NCI-H748 treated with DMSO at 0.1 percent for 48 hours (cell line): ENCODE measurements around the gene TPPP.

Source experiments
- DNase-seq: peaks from one replicate; lab custom pipeline; 2025; lab: John Stamatoyannopoulos, UW

Gene TPPP

DNA sequence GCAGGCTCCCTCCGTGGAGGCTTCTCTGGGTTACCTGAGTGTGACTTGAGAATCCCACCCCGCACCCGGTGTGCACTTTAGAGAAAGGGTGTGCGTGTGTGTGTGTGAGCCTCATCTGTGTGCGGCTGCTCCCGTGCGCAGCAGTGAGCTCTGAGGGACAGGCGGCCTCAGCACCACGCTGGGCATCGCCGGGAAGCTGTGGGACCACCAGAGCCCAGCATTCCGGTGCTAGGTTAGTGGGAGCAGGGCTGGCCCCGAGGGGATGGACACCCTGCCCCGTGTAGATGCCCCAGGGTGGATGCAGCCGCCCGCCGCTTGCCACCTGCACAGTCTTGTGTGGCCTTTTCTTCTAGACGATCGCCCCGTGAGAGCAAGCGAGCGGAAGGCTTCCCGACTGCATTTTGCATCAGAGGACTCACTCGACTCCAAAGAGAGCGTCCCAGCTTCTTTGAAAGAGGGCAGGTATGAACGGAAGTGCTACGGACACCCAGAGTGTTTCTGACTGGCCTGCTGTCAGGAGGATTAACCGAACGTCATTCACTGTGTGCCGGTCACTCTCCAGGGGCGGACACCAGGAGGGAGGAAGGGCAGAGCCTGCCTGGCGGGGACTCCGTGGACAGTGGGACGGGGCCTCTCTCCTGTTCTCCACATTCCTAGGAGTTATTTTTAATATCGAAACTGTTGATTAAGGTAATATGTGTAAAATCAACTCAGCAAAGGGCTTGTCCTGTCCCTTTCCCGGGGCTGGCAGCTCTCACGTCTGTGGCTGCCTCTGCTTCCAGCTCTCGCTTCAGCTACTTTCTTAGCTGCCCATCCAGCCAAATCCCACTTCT lies 68.8 kb downstream of the TPPP start:
- no peak for DNase-seq

GRCh38 chr5:623531-623930 lies 69.6 kb downstream of the TPPP start:
- no peak for DNase-seq

DNA sequence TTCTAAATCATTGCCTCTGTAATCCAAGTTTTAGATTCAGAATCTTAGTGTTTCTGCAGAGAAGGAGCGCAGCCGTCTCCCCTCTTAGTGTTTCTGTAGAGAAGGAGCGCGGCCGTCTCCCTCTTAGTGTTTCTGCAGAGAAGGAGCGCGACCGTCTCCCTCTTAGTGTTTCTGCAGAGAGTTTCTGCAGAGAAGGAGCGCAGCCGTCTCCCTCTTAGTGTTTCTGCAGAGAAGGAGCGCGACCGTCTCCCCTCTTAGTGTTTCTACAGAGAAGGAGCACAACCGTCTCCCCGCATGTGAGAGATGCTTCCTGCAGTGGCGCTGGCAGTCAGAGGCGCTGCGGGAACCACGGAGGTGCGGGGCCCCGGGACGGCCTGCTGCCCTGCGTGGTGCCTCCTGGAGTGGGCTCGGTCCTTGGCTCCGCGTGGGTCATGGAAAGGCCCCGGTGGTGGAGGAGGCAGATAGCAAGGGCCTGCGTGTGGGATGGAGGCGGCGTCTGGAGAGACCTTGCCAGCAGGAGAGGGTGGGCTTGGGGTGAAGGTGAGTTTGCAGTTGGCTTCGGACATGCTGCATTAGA lies 70.1 kb downstream of the TPPP start:
- DNase-seq, result no peak

DNA sequence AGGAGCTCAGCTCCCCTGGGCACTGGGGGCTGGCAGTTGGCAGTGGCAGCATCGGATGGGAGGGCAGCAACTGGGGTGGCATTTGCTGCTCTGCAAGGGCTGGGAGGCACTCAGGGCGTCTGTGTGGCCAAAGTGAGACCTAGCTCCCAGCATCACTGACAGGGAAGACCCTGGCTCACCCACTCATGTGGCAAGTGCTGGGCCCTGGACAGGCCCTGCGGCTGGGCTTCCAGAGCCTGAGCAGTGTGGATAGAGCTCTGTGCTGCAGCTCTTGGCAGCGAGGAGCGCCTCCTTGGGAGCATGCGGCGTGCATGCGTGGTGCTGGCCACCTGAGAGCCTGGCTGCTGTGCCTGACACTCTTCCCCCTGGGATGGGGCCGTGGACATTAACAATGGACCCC lies 70.8 kb downstream of the TPPP start:
- DNase-seq, result no peak

- DNase-seq, result no peak
Measured at GRCh38 chr5:621341-621761, 71.8 kb downstream of the TPPP start.

DNA sequence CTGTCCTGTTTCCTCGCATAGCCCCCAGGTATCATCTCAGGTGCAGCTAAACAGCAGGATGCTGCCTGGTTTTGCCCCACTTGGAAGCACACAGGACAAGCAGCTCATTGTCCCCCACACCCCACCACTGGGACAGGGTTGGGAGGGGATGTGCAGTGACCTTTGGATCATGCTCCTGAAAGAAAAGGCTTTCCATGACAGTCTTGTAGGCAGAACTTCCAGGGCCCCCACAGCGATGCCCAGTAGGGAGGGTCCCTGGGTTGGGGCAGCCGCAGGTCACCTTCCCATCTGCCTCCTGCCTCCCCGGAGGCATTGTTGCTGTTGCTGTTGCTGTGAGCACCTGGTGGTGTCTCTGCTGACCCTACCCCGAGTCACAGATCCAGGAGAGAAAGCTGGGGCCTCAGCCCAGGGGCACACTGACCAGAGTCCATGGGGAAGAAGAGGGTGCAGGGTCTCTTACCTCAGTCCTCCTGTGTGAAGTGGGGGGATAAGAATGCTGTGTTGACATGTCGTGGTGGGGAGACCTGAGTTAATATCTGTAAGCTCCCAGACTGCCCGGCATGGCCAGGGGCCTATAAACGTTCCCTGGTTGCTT lies 72.5 kb downstream of the TPPP start:
- no peak for DNase-seq

DNA sequence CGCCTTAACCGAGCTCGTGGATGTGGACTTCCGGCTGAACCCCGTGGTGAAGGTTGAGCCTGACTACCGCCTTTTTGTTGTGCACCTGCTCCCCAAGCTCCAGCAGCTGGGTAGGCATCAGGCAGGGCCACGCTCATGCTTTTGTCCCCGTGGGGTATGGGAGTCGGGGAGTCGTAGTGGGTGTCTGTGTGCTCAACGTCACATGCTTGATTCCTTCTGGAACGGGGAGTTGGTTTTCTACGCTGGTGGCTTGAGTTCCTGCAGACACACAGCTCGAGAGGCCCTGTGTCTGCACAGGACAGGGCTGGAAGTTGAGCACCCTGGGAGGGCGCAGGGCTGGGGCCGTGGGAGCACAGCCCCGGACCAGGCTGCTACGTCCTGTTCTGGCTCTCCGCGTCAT lies 73.0 kb downstream of the TPPP start:
- no peak for DNase-seq

DNA sequence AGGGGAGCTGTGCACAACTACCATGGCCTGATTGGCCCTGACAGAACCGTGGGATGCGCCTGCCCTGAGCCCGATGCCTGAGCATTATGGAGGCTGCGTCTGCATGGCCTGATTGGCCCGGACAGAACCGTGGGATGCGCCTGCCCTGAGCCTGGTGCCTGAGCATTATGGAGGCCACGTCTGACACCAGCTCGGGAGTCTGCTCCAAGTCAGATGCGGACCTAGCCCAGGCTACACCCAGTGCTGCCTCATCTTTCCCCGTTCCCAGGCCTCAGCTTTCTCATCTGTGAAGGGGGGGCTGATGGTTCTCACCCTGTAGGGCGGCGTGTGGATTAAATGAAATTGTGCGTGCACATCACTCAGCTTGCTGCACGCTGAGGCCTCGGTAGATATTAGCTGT lies 73.7 kb downstream of the TPPP start:
- DNase-seq, result no peak

GRCh38 chr5:618450-618849 lies 74.7 kb downstream of the TPPP start:
- no peak for DNase-seq

DNA sequence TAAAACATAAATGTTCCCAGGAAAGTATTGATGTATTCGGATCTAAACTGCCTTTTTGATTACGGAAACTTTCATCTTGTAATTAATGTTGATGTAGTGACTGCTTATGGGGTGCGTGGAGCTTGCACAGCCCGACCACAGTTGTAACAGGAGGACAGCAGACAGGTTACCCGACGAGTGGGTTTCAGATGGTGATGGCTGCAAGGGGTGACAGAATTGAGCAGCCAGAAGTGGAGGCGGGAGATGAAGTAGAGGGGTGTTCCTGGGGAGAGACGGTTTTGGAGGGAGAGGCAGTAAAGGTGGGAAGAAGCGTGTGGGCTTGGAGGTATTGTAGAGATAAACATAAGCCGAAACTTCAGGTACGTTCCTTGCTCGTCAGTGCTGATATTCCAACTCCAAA lies 75.3 kb downstream of the TPPP start:
- no peak for DNase-seq

DNA sequence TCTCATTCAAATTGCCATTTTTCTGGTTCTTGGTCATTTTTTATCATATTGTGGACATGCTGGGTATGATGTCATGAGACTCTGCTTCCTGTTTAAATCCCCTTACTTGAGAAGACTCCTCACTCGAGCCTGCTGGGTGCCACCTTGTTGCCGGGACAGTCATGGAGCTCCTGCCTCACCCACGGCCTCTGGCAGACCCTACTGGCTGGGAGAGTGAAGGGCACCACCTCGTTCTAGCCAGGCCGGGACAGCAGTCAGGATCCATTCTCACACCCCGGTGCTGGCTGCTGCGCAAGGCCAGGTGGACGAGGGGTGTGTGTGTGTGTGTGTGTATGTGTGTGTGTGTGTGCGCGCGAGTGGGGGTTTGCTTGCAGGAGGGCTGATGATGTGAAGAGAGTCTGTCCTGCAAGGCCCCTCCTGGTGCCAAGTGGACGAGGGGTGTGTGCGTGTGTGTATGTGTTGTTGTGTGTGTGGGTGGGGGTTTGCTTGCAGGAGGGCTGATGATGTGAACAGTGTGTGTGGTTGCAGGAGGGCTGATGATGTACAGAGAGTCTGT lies 76.6 kb downstream of the TPPP start:
- no peak for DNase-seq

GRCh38 chr5:612498-613424 lies 80.4 kb downstream of the TPPP start:
- no peak for DNase-seq

GRCh38 chr5:611731-612486 lies 81.2 kb downstream of the TPPP start, which contains the start of gene CEP72:
CEP72 (plus strand) TSS chr5:612340; CDS start chr5:612362, 22 bp downstream.
- peak; percentile 95 for DNase-seq

DNA sequence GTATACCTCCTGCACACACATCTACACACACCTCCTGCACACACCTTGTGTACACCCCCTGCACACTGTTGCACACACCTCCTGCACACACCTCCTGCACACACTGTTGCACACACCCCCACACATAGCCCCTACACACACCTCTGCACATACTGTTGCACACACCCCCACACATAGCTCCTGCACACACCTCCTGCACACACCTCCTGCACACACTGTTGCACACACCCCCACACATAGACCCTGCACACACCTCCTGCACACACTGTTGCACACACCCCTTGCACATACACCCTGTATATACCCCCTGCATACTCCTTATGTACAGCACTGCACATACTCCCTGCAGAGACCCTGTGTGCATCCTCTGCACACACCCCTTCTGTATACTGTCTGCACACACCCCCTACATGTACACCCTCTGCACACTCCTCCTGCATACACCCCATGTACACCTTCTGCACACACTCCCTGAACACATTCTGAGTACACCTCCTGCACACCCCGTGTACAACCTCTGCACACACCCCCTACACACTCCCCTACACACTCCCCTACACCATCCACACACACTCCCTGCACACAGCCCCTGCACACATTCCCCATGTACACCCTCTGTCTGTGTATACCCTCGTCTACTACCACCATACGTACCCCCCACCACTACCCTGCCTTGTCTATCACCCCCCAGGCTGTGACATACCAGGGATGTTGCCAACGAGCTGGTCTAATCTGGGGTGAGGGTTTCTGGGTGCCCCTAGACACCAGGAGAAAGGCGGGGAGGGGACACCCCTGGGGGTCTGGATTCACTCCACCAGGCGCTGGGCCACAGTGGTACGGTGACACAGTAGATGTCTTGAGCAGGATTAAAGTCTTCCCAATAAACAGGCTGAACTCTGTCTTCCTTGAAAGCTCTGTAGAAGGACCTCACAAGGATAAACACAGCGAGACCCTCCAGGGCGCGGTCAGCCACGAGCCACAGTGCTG lies 82.1 kb downstream of the TPPP start:
- DNase-seq, result no peak

- DNase-seq, result no peak
Measured at GRCh38 chr5:610011-610743, 83.0 kb downstream of the TPPP start.
